GM12801 (cell line): ENCODE measurements around the gene FBXW11.

Experiments
- TF ChIP-seq, protein P1 (sequence below): IDR thresholded peaks from one replicate; pipeline ENCODE4 v1.5.1; 2011; ENCODE audit warnings: control low read depth; ENCODE audit not compliant: insufficient read length; ENCODE audit errors: extremely low read depth

The FBXW11 gene

DNA sequence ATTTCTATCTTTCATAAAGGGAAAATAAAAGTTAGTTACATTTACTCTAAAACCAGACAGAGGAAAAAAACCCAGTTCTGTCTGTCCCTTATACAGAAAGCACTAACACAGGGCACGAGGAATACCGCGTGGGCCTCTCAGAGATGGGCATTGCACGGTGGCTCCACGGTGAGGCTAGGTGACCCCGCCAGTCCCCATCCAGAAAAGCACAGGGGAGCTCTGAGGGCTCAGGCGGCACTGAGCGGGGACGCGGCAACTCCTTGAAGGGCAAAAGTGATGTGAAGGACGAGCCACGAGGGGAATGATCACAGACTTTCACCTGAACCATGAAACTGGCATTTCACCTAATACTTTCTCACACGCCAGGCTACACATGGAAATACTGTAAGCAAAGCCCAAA is 35.7 kb upstream of the FBXW11 start:
- TF ChIP-seq, protein P1, sequence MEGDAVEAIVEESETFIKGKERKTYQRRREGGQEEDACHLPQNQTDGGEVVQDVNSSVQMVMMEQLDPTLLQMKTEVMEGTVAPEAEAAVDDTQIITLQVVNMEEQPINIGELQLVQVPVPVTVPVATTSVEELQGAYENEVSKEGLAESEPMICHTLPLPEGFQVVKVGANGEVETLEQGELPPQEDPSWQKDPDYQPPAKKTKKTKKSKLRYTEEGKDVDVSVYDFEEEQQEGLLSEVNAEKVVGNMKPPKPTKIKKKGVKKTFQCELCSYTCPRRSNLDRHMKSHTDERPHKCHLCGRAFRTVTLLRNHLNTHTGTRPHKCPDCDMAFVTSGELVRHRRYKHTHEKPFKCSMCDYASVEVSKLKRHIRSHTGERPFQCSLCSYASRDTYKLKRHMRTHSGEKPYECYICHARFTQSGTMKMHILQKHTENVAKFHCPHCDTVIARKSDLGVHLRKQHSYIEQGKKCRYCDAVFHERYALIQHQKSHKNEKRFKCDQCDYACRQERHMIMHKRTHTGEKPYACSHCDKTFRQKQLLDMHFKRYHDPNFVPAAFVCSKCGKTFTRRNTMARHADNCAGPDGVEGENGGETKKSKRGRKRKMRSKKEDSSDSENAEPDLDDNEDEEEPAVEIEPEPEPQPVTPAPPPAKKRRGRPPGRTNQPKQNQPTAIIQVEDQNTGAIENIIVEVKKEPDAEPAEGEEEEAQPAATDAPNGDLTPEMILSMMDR = no peak

DNA sequence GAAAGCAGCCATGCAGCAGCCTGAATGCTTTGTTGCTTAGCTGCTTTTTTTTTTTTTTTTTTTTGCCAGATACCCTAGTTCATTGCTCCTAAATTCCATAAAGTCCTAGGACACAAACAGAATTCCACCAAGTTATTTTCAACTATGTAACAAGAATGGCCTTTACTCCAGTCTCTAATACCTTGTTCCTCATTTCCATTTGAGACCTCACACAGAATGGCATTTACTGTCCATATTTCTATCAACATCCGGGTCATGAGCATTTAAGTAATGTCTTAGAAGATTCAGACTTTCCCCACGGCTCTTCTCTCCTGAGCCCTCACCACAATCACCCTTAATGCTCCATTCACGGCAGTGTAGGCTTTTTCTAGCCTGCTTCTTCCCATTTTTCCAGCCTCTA is 31.7 kb upstream of the FBXW11 start:
- TF ChIP-seq, protein P1 = no peak

DNA sequence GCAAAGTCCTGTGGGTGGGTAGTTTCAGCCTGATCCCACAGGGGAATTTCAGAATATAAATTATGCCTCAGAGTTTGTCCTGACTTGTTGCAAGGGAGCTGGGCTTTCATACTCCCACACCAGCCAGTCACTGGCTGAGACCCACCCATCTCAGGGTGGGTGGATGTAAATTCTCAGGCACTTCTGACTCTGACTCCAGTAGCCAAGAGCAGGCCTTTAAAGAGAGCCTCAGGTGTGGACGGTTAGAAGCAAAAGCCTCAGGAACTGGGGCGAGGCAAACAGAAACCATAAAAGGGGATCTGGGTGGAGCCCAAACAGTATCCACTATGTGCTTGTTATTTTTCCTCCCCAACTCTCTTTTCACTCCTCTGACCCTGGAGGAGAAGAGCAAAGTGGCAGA is 28.6 kb upstream of the FBXW11 start:
- TF ChIP-seq, protein P1 = no peak

DNA sequence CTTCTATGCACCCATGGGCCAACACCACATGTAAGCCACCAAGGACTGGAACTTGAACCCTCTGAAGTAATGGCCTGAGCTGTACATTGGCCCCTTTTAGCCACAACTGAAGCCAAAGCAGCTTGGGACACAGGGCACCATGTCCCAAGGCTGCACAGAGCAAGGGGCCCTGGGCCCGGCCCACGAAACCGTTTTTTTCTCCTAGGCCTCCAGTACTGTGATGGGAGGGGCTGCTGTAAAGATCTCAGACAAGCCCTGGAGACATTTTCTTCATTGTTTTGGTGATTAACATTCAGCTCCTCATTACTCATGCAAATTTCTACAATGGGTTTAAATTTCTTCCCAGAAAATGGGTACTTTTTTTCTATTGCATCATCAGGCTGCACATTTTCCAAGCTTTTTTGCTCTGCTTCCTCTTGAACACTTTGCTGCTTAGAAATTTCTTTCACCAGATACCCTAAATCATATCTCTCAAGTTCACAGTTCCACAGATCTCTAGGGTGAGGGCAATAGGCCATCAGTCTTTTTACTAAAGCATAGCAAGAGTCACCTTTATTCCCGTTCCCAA is 25.5 kb upstream of the FBXW11 start:
- TF ChIP-seq, protein P1 = no peak

DNA sequence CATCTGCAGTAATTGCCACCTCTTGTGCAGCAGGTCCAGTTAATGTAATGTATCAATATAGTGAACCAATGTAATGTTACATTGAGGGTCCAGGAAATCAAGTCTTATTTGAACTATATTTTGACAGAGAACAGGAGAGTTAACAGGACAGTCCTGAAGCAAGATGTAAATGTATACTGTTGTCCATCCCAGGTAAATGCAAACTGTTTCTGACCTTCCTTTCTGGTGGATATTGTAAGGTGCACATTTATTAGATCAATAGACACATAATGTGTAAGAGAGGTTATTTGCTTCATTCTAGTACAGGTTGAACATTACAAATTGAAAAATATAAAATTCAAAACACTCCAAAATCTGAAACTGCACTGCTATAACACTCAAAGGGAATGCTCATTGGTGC is 23.4 kb upstream of the FBXW11 start:
- TF ChIP-seq, protein P1 = no peak

DNA sequence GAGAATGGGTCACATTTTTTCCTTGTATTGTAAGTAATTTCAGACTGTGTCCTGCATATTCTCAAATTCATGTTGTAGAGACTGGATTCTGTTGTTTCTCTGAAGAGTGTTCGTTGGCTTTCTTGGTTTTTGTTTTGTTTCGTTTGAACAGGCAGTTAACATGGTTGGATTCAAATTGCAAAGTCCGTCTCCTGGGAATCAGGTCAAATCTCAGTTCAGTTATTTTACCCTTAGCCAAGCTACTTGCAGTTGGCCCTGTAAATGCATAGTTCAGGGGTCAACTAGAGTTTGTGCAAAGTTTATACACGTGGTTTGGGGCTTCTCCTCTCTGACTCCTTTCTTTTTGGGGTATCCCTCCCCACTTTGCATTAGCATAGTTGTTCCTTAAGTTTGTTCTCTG is 21.7 kb upstream of the FBXW11 start:
- TF ChIP-seq, protein P1 = no peak

DNA sequence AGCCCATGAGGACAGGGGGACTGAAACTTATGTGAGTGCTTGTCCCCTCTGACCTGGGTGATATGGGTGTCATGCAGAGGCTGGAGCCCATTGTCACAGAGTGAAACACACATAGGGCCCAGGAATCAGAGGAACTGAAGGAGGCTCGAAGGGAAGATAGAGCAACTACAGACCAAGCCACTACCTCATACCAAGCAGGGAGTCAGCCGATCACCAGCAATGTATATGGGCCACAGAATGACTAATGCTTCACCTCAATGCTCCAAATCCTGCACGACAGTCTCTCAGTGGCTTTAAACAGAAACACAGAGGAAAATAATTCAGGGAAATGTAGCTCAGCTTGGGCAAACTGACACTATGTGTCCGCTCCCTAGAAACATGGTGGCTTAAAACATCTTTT is 8.9 kb upstream of the FBXW11 start:
- TF ChIP-seq, protein P1 = no peak

DNA sequence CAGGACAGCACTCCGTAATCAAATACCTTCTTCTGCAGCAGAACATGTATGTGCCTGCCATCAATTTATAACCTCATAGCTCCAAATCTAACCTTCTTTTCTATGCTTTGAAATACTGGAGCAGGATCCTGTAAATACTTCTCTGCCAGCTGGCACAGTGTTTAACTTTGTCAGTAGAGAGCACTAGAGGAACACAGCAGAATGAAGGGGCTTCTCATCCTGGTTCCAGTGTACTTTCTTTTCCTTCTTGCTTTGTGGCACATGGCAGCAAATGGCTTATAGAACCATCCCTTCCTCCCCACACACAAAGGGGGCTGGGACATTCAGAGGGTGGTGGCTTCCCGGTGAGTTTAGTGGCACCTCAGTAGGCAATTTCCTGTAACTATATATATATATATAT is 3.8 kb upstream of the FBXW11 start:
- TF ChIP-seq, protein P1 = no peak
